ENCODE measurements around the gene ABCC1. TPM values are rescaled to one million over a fixed set of nuclear protein-coding genes. Genes with fewer than 3 reads are reported as not detected.

The ABCC1 gene
- total and polyA plus RNA-seq, 2 of the 4 experiments (the other 2 are of a cell fraction), result 39.4 to 66.0 TPM

GRCh38 chr16:16188827-16189226 is 239.4 kb downstream of the ABCC1 start:
- Histone ChIP-seq H4K20me1 (ENCODE audit: insufficient read depth, low read length) (no peaks in the 10 kb centered on the region), H2BK5ac (ENCODE audit: low read depth, low read length, poor library complexity, severe bottlenecking) (no peak overlapping the region), H3K9me3 (ENCODE audit: control insufficient read depth, insufficient read depth, low read length) (no peaks in the 10 kb centered on the region), H3K4ac (ENCODE audit: low read depth, low read length) (no peak overlapping the region), H3K23ac (ENCODE audit: low read depth, low read length) (no peak overlapping the region), H2BK120ac (ENCODE audit: low read depth, low read length) (no peak overlapping the region), H3K56ac (ENCODE audit: extremely low read depth, insufficient read depth, low read length) (no peak overlapping the region), H2AFZ (replicated peaks; ENCODE audit: low read length, poor library complexity) (no peak overlapping the region), H2BK20ac (ENCODE audit: low read depth, low read length) (no peak overlapping the region), H2BK15ac (ENCODE audit: low read depth, low read length) (no peak overlapping the region), H3K9ac (ENCODE audit: low read depth, low read length) (no peak overlapping the region), H3K4me1 (ENCODE audit: control insufficient read depth, insufficient read depth, low read length) (no peaks in the 10 kb centered on the region), H3K4me2 (ENCODE audit: low read depth, low read length) (no peak overlapping the region), H4K8ac (ENCODE audit: low read depth in 2 of 2, low read length in 2 of 2) (no peak overlapping the region), H3K9me1 (ENCODE audit: insufficient read depth, low read length) (no peaks in the 10 kb centered on the region), H3K18ac (ENCODE audit: low read depth, low read length) (no peak overlapping the region), H3K79me1 (ENCODE audit: low read depth in 1 of 2, low read length in 2 of 2) (no peaks in the 10 kb centered on the region), H3K14ac (replicated peaks; ENCODE audit: low read depth, low read length) (no peak overlapping the region), H3K27me3 (ENCODE audit: control insufficient read depth, insufficient read depth, low read length) (peaks cover 4% of the 10 kb centered on the region), H4K5ac (ENCODE audit: low read depth, low read length) (no peak overlapping the region), H4K91ac (ENCODE audit: insufficient read depth, low read depth, low read length) (no peak overlapping the region), H3K4me3 (ENCODE audit: insufficient read depth, low read depth, low read length) (no peak overlapping the region), H3K27ac (ENCODE audit: insufficient read depth, low read length) (no peak overlapping the region), H2AK5ac (ENCODE audit: low read depth, low read length) (no peak overlapping the region), H2AK9ac (replicated peaks; ENCODE audit: low read depth, low read length, poor library complexity) (no peak overlapping the region), H3K36me3 (ENCODE audit: control insufficient read depth, insufficient read depth, low read length) (no peaks in the 10 kb centered on the region; the same call in none of the 2 replicates)
- no peak for TF ChIP-seq RAD21 (IDR thresholded peaks at IDR 0.05; ENCODE audit: low read length)
- TF ChIP-seq NFE2L2 (IDR thresholded peaks at IDR 0.05; ENCODE audit: low read depth, low read length), result no peak
- 67% methylated on average over 3 of the region's 13 CpGs; no CpG with 5 or more reads in 1 of the 2 experiments for WGBS, 2 experiments (ENCODE audit: extremely low coverage in 2 of 2, insufficient read length in 1 of 2)
- DNase-seq (no peak), ATAC-seq (ENCODE audit: low read depth) (no peak)
- POLR2A ChIA-PET (ENCODE audit: unreplicated experiment), result no interaction called here
- dilution Hi-C loops (cut with HindIII; ENCODE audit: low sequenced_read_pairs, unreplicated experiment), result no loop called here
- CTCF ChIA-PET, result no interaction called here
- BruUV-seq (replicated peaks), result no TSS peak
- intact Hi-C loops (cut with micrococcal nuclease), result no loop called here
- in situ Hi-C loops (cut with MboI; ENCODE audit: low sequenced_read_pairs), result no loop called here

Measured in IMR-90 (cell line).